NCI-H526 treated with DMSO at 0.1 percent for 48 hours (cell line): ENCODE results near the gene CCNY.

ENCODE experiments used
- DNase-seq: peaks from one replicate; lab custom pipeline; 2025; lab: John Stamatoyannopoulos, UW

The CCNY gene

DNA sequence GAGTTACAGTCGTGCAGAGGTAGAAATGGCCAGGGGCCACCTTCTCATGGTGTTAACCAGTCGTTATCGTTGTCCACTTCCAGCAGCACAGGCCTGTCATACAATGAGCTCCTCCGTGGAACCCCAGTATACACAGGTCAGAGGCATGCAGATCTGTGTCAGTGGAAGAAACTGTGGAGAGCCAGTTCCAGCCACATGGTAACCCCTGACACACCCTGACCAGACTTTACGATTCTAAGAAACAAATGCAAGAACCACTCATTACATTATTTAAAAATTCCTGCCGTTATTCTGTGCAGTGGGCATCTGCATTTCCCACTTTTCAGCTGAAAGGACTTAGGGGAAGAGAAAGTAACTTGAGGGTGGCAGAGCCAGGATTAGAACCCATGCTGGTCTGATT lies 245.3 kb downstream of the CCNY start:
- no peak for DNase-seq

DNA sequence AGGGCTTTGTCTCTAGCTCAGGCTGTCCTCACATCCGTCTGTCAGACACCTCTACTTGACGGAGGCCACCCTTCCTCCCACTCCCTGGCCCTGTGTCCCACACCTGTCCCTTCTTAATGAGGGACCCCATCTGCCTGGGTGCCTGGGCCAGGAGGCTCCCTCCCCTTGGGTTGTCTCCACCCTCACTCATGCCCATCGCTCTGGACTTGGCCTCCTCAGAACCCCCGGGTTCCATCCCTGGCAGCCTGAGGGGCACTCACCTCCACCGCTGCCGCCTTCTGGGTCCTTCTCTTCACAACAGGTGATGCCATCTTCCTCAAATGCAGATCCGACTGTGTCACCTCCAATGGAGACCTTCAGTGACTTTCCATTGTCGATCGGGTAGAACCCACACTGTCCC lies 248.6 kb downstream of the CCNY start:
- no peak for DNase-seq

DNA sequence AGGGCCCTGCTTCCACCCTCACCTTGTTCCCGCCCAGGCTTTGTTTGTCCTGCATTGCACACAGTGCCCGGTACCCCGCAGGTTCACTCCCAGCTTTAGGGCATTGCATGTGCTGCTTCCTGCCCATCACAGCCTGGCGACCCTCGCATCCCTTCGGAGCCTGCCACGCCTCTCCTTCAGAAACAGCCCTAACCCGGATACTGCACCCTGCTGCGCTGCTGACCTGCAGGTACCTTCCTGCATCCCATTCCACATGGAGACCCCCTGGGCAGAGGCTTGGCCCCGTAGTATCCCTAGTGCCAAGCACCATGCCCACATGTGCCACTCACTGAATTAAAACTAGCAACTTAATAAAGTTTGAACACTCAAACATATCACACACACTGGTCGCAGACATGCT lies 249.0 kb downstream of the CCNY start:
- DNase-seq, result no peak

- DNase-seq, result no peak
Measured at GRCh38 chr10:35585903-35586535, 249.7 kb downstream of the CCNY start.

DNA sequence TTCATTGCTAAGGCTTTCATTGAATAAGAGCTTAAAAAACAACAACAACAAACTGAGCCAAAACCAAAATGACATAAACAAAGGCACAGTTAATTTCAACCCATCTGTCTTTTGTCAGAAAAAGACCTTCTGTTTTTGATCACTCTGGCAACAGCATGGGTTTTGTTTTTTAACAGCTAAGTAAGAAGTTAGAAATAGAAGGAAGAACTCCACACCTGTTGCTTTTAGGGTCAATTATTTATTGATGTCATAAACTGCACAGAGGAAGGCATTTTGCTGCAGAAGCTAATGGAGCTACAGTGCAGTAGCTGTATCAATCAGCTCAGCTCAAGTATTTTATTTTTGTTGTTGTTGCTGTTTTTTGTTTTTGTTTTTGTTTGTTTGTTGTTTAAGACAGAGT lies 252.5 kb downstream of the CCNY start:
- no peak for DNase-seq

GRCh38 chr10:35592441-35592840 lies 256.1 kb downstream of the CCNY start:
- no peak for DNase-seq

- no peak for DNase-seq
Measured at GRCh38 chr10:35594115-35595079, 258.1 kb downstream of the CCNY start.

GRCh38 chr10:35595106-35595505 lies 258.8 kb downstream of the CCNY start:
- no peak for DNase-seq

- no peak for DNase-seq
Measured at GRCh38 chr10:35598379-35598778, 262.1 kb downstream of the CCNY start.

DNA sequence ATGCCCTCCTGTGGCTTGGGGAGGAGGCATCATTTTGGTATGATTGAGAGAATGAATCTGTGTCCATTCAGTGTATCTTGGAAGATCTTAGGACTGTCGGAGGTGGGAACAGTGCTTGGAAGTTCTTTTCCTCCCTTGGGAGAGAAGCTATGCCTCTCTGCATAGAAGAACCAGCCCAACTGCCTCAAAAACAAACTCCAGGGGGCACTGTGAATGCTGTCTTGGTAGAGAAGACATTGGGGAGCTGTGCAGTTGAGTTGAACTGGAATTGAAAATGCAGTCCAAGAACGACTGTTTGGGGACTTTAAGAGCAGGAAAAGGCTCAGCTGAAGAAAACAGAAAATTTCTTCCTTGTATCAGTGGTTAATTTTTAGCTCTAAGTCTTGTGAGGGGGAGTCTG lies 263.9 kb downstream of the CCNY start:
- DNase-seq, result no peak

GRCh38 chr10:35605191-35605590 lies 268.9 kb downstream of the CCNY start, which contains the start of gene GJD4:
GJD4 (plus strand) TSS chr10:35605341; CDS start chr10:35605568, 227 bp downstream.
- no peak for DNase-seq

- DNase-seq, result no peak
Measured at GRCh38 chr10:35606430-35606829, 270.1 kb downstream of the CCNY start.

DNA sequence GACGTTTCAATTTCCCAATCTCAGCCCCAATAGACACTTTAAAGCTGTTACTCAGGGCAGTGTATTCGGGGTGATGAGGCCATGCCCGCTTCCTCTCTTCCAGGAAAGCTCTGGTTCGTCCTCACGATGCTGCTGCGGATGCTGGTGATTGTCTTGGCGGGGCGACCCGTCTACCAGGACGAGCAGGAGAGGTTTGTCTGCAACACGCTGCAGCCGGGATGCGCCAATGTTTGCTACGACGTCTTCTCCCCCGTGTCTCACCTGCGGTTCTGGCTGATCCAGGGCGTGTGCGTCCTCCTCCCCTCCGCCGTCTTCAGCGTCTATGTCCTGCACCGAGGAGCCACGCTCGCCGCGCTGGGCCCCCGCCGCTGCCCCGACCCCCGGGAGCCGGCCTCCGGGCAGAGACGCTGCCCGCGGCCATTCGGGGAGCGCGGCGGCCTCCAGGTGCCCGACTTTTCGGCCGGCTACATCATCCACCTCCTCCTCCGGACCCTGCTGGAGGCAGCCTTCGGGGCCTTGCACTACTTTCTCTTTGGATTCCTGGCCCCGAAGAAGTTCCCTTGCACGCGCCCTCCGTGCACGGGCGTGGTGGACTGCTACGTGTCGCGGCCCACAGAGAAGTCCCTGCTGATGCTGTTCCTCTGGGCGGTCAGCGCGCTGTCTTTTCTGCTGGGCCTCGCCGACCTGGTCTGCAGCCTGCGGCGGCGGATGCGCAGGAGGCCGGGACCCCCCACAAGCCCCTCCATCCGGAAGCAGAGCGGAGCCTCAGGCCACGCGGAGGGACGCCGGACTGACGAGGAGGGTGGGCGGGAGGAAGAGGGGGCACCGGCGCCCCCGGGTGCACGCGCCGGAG lies 271.4 kb downstream of the CCNY start:
- DNase-seq, result no peak

DNA sequence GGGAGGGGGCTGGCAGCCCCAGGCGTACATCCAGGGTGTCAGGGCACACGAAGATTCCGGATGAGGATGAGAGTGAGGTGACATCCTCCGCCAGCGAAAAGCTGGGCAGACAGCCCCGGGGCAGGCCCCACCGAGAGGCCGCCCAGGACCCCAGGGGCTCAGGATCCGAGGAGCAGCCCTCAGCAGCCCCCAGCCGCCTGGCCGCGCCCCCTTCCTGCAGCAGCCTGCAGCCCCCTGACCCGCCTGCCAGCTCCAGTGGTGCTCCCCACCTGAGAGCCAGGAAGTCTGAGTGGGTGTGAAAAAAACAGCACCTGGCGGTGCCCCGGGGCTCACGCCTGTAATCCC lies 272.0 kb downstream of the CCNY start:
- DNase-seq, result no peak

- no peak for DNase-seq
Measured at GRCh38 chr10:35611750-35612149, 275.4 kb downstream of the CCNY start.

DNA sequence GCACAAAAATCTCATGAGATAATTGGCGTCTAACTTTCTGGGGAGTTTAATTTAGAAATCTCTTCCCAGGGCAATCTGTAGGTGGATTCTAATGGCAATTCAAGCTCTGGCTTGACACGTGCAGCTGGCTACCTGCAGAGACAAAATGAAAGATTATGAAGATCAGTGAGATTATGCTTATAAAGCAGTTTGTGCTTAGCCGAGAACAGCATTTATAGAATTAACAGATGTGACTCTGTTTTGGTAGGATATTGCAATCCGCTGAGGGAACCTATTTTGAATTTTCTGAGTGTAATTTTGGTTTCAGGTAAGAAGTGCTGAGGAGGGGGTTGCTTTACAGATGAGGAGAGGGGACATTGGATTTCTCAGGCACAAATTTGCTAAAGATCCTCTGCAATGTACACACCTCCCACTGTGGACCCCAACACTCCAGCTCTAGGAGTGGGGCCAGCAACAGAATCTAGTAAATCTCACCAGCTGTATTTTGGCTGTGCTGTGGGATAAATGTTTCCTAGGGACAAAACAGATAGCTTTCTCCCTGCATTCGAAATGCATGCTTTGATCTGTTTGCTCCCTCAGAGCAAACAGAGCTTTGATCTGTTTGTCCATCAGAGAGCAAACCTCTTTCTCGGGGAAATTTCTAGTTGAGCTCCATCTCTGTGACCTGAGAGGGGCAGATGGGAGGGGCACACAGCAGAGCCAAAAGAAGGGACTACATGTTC lies 276.2 kb downstream of the CCNY start:
- DNase-seq, result no peak

DNA sequence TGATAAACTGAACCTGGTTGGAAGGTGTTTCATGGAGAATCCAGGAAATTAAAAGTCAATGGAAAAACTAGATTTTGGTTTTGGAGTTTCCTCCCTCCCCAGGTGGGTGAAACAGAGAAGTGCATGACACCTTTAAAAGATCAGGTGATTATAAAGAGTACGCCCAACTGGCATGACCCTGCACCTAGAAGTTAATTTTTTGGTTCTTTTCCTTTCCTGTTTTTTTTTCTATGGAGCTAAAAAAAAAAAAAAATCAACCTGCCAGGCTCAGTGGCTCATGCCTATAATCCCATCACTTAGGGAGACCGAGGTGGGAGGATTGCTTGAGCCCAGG lies 276.8 kb downstream of the CCNY start:
- no peak for DNase-seq

- DNase-seq, result no peak
Measured at GRCh38 chr10:35613597-35614226, 277.4 kb downstream of the CCNY start.

DNA sequence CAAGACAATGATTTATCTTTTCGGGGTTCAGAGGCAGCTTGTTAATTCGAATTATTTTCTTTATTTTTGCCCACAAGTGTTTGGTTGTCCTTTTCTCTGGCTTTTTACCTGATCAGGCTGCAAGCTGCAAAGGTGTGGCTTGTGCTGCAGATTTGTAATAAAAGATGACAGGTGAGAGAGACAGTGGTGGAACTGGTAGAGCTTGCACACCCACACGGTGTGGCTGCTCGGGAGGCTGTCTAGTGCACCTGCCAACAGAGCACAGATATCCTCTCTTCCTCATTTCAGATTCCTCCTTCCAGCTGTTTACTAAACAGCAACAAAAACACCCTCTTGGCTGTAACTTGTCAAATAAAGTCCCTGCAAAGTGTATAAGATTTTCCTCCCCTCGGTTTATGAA lies 278.0 kb downstream of the CCNY start:
- DNase-seq, result no peak
